ENCODE data around the gene BLCAP.
"Not testable (repeated sequence)": the region's sequence is repeated elsewhere in the genome, so short reads cannot be mapped to it uniquely, and the experiment has no call there.

Gene BLCAP

GRCh38 chr20:37556538-37556937, 28.9 kb upstream of the BLCAP start:
- DNase-seq: no peak

GRCh38 chr20:37554721-37555298, 27.1 kb upstream of the BLCAP start:
- DNase-seq: not testable (repeated sequence)

- no peak for DNase-seq
Measured at GRCh38 chr20:37552415-37552814, 24.7 kb upstream of the BLCAP start.

- not testable (repeated sequence) for DNase-seq
Measured at GRCh38 chr20:37551660-37552059, 24.0 kb upstream of the BLCAP start.

- DNase-seq: not testable (repeated sequence)
Measured at GRCh38 chr20:37550101-37550920, 22.6 kb upstream of the BLCAP start.

GRCh38 chr20:37547912-37548311, 20.2 kb upstream of the BLCAP start:
- DNase-seq: no peak

GRCh38 chr20:37545516-37545915, 17.8 kb upstream of the BLCAP start:
- DNase-seq: no peak

GRCh38 chr20:37544386-37544785, 16.7 kb upstream of the BLCAP start:
- DNase-seq: no peak

GRCh38 chr20:37543828-37544227, 16.2 kb upstream of the BLCAP start:
- DNase-seq: no peak

- no peak for DNase-seq
Measured at GRCh38 chr20:37542281-37542680, 14.6 kb upstream of the BLCAP start.

GRCh38 chr20:37541326-37541725, 13.7 kb upstream of the BLCAP start:
- DNase-seq: no peak

- DNase-seq: not testable (repeated sequence)
Measured at GRCh38 chr20:37540838-37541237, 13.2 kb upstream of the BLCAP start.

GRCh38 chr20:37540001-37540400, 12.3 kb upstream of the BLCAP start:
- DNase-seq: no peak

GRCh38 chr20:37539424-37539823, 11.7 kb upstream of the BLCAP start:
- DNase-seq: no peak

- no peak for DNase-seq
Measured at GRCh38 chr20:37538003-37538402, 10.3 kb upstream of the BLCAP start.

- no peak for DNase-seq
Measured at GRCh38 chr20:37537505-37537904, 9.8 kb upstream of the BLCAP start.

- DNase-seq: no peak
Measured at GRCh38 chr20:37535443-37536132, 7.9 kb upstream of the BLCAP start.

- DNase-seq: peak; percentile 41 to 78
Measured at GRCh38 chr20:37534401-37535157, 6.9 kb upstream of the BLCAP start.

- no peak for DNase-seq
Measured at GRCh38 chr20:37533154-37533715, 5.6 kb upstream of the BLCAP start.

- DNase-seq: no peak
Measured at GRCh38 chr20:37531856-37532255, 4.2 kb upstream of the BLCAP start.

- no peak for DNase-seq
Measured at GRCh38 chr20:37530696-37531095, 3.0 kb upstream of the BLCAP start.

- DNase-seq: no peak
Measured at GRCh38 chr20:37529968-37530600, 2.4 kb upstream of the BLCAP start.
